GM19452 (cell line): ENCODE data around the gene ATMIN.

Source experiments
- ATAC-seq: cut with Tn5 transposase; IDR thresholded peaks from one replicate; pipeline ENCODE4 v1.9.1; 2021; ENCODE audit not compliant: unreplicated experiment

Gene ATMIN

GRCh38 chr16:81005610-81006161 is 30.0 kb upstream of the ATMIN start:
- ATAC-seq = no peak

DNA sequence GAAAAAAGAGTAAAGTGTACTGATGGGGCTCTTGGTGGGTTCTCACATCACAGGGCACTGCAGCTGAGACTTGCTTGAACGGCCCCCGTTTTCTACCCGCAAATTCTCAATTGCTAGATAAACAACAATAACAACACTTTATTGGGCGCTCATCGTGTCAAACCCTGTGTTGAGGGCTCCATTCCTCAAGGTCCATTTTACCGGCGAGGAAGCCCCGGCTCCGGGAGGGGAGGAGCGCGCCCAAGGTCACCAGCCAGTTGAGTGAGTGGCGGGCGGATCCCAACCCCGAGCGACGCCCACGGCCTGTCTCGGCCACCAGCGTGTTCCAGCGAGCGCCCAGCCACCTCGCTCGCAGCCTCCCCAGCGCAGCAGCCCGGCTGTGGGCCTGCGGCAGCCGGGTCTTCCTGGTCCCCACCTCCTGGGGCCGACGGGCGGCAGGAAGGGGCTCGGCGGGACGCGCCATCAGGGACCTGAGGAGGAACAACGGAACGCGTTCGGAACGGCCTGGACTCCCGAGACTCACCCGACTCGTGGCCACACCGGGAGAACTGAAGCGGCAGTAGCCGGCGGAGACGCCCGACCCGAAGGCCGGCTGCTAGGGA is 29.3 kb upstream of the ATMIN start:
- peak; percentile 26 for ATAC-seq

DNA sequence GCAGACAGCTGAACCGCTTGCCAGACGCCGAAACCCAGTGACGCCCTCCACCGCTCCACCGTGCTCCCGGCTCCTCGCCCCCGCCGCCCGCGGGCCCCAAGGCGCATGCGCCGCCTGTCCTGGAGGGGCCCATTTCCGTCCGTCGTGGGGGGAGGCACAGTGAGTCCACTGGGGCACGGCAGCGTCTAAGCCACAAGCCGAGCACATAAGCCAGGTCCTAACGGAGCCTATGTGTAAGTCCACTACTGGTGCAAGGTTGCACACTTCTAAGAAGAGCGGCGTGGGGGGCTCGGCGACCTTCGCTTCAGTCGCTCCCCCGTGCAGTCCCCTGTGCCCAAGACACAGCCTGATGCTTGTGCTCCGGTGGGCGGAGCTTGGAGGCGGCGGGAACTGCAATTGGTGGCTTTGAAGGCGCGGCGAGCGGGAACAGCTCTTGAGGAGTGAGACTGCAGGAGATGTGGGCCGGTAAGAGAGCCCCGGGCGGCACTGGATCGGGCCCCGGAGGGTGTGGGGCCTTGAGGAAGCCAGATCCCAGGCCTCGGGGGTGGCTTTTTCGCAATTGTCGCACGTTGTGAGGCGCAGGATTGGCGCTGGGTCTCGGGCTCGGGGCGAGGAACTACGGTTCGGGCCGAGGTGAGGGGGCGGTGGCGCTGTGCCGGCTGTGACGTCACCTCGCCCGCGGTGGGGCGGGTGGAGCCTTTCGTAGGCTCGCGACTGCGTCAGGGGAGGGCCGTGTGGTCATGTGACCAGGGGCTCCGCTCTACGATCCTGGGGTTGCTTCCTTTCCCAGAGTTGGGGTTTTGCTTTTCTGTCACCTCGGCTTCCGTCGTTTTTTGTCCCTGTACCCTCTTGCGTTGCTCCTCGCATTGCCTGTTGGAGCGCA is 28.6 kb upstream of the ATMIN start, which contains the start of the genes CENPN and CMC2:
CENPN (plus strand) TSS at position 402 of the 883 bp plus-strand sequence. CDS start 4,726 bp downstream, outside the sequence.
CMC2 (minus strand) TSS at position 73 of the 883 bp plus-strand sequence. CDS start 9,491 bp downstream, outside the sequence.
- ATAC-seq = peak; percentile 80

GRCh38 chr16:81008505-81008789 is 27.2 kb upstream of the ATMIN start:
- no peak for ATAC-seq

- no peak for ATAC-seq
Measured at GRCh38 chr16:81012974-81013373, 22.7 kb upstream of the ATMIN start.

- ATAC-seq = no peak
Measured at GRCh38 chr16:81014672-81015071, 21.0 kb upstream of the ATMIN start.

DNA sequence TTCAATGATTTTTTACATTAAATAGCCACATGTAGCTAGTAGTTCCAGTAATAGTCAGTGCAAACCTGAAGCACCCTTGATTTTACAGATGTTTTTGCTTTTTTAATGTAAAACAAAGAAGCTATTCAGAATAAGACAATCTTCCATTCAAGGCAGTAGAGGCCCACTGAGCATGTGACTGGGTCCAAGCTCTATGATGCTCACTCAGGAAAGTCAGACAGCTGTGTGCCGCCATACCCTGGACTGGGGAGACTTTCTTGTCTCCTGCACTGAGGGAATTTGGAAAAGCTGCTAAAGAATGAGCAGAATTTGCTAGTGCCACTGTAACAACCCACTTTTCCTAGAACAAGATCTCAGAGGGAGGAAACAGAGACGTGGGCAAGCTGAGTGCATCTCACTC is 17.1 kb upstream of the ATMIN start:
- ATAC-seq = no peak

GRCh38 chr16:81026429-81026828 is 9.2 kb upstream of the ATMIN start:
- ATAC-seq = no peak

- no peak for ATAC-seq
Measured at GRCh38 chr16:81029930-81030604, 5.6 kb upstream of the ATMIN start.

GRCh38 chr16:81035975-81036750 is 521 bp downstream of the ATMIN start:
- peak; percentile 52 for ATAC-seq

GRCh38 chr16:81036751-81037350 is 1.2 kb downstream of the ATMIN start:
- ATAC-seq = no peak

- ATAC-seq = no peak
Measured at GRCh38 chr16:81040131-81040530, 4.5 kb downstream of the ATMIN start.

DNA sequence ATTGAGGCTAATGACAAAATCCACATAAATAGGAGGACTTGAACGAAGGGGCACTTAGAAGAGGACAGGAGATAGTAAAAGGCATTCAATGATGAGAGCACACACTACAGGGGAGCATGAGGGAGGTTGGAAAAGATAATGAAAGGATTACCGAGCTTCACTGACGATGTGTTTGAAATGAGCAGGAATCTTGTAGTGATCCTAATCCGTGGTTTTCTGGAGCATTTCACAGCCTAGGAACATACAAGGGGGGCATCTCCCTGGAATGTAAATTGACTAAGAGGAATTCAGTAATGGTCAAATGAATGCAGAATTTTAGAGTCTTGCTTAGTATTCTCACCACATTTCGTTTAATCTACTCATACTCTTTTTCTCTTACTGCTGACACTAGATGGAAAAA is 5.2 kb downstream of the ATMIN start:
- ATAC-seq = no peak

DNA sequence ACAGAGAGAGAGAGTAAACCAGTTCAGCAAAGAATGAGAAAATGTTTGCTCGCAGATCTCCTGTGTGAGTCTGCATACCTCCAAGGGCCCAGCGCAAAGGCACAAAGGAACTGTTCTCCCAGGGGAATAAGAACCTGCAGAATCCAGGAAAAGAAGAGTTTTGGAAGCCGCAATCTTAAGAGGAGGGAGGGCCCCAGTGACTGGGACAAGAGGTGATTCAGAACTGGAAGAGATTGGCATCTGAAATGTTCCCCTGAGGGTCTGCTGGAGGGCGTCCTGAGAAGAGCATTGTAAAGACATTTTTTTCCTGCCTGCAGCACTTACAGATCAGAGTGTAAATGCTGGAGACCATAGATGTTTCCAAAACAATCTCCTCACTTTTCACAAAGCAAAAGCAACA is 6.1 kb downstream of the ATMIN start:
- no peak for ATAC-seq

DNA sequence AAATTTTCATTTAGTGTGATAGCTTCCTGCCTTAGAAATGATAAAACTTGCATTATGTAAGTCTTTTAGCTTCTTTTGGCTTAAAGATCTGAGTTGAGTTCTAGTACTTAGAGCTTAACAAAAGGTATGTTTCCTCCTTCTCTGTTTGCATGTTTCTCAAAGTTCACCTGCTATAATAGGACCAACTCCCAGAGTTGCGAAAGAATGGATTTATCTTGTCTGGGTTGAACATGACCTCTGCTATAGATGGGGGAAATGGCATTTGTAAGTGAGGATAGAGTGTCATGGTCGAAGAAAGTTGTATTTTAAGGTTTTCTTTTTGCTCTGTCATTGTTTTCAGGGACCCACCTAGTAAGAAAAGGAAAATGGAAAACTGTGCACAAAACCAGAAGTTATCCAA is 7.2 kb downstream of the ATMIN start:
- no peak for ATAC-seq

DNA sequence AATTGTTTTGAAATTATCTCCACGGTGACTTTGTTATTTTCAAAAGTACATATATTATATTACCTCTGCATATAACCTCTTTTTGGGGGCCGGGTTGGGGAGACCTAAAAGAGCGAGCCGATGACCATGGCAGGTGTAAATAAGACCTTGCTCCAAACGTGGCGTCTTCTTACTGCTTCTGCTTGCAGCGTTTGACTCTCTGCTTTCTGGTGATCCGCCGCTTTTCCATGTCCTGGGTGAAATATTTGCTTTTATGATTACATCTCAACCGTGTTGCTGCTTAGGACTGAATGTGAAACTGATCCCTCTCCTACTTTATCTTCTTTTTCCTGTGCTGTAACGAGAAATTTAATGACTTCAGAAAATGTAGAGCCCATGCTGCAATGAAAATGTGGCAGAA is 18.1 kb downstream of the ATMIN start:
- no peak for ATAC-seq

DNA sequence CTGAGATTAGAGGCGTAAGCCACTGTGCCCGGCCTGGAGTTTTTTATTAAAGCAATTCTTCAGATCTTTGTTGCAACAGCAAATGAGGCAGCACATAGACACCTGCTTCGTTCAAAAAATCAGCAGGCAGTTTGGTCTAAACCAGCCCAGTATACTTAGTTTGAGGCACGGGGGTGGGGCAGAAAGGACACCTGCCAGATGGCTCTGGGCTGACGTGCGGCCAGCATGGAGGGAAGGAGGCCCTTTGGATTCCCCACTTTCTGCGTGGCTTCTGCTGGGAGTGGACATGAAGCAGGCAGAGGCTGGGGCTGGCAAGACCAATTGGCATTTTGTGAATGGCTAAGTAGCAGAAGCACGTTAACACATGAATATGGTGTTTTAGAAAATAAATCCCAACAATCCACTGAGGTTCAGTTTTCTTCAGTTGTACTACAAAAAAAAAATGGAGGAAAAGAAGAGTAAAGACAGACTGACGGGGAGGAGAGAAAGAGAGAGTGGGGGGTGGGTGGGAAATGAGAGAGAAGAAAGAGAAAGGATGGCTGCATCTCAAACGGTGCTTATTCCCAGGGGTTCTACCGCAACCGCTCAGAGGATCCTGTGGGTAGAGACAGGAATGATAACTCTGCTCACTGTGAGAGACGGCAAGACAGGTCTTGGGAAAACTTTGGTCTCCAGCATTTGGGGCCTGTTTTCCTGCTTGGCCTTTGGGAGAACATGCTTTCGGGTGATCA is 25.1 kb downstream of the ATMIN start:
- ATAC-seq = no peak

DNA sequence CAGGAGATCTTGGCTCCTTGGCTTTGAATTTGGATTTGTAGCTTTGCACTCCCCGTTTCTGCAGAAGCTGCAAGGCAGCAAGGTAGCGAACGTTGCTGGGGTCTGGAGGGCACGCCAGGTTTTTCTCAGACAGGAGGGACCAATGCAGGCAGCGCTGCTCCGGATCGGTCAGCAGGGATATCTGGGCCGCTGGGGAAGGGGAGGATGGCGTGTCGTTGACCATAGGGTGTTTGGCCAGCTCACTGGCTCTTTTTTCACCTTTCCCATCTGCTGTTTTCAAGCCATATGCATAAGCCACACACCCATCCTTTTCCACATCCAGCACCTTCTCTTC is 25.6 kb downstream of the ATMIN start:
- ATAC-seq = no peak

GRCh38 chr16:81061871-81062608 is 26.4 kb downstream of the ATMIN start:
- no peak for ATAC-seq
